ENCODE measurements around the gene FCF1.

DNA sequence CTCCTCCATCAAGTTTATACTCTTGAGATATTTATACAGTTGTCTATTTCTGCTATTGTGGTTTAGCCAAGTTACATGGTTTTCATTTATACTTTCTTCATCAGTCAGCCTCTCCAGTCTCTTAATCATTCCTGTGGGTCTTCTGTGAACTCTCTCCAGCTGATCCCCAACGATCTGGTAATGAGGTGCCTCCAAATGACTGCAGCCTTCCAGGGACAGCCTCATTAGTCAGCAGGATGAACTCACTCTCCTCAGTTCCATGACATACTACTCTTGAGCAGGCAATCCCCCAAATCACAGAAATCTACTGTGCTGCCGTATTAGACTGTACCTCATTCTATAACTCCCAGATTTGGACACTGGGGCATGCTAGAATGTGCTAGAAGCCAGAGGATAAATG is 15.4 kb upstream of the FCF1 start:
- TF ChIP-seq, protein P1, sequence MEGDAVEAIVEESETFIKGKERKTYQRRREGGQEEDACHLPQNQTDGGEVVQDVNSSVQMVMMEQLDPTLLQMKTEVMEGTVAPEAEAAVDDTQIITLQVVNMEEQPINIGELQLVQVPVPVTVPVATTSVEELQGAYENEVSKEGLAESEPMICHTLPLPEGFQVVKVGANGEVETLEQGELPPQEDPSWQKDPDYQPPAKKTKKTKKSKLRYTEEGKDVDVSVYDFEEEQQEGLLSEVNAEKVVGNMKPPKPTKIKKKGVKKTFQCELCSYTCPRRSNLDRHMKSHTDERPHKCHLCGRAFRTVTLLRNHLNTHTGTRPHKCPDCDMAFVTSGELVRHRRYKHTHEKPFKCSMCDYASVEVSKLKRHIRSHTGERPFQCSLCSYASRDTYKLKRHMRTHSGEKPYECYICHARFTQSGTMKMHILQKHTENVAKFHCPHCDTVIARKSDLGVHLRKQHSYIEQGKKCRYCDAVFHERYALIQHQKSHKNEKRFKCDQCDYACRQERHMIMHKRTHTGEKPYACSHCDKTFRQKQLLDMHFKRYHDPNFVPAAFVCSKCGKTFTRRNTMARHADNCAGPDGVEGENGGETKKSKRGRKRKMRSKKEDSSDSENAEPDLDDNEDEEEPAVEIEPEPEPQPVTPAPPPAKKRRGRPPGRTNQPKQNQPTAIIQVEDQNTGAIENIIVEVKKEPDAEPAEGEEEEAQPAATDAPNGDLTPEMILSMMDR (IDR thresholded peaks at IDR 0.05) = no peak
- TF ChIP-seq, protein P2, sequence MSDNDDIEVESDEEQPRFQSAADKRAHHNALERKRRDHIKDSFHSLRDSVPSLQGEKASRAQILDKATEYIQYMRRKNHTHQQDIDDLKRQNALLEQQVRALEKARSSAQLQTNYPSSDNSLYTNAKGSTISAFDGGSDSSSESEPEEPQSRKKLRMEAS (IDR thresholded peaks at IDR 0.05) = no peak
- no peak for TF ChIP-seq RNF2 (IDR thresholded peaks at IDR 0.05; ENCODE audit: borderline replicate concordance, low read depth)
- no peak for TF ChIP-seq JUN (IDR thresholded peaks at IDR 0.05)
- no peak for TF ChIP-seq JUNB (IDR thresholded peaks at IDR 0.05)
- TF ChIP-seq HDAC2 (IDR thresholded peaks at IDR 0.05) = no peak
- no peak for TF ChIP-seq FOSL2 (IDR thresholded peaks at IDR 0.05)
- no peak for TF ChIP-seq FOSL2 (CRISPR knock-in tag; IDR thresholded peaks at IDR 0.05)
- TF ChIP-seq RCOR1 (IDR thresholded peaks at IDR 0.05; ENCODE audit: low read depth, low read length) = no peak
- TF ChIP-seq, protein P3, sequence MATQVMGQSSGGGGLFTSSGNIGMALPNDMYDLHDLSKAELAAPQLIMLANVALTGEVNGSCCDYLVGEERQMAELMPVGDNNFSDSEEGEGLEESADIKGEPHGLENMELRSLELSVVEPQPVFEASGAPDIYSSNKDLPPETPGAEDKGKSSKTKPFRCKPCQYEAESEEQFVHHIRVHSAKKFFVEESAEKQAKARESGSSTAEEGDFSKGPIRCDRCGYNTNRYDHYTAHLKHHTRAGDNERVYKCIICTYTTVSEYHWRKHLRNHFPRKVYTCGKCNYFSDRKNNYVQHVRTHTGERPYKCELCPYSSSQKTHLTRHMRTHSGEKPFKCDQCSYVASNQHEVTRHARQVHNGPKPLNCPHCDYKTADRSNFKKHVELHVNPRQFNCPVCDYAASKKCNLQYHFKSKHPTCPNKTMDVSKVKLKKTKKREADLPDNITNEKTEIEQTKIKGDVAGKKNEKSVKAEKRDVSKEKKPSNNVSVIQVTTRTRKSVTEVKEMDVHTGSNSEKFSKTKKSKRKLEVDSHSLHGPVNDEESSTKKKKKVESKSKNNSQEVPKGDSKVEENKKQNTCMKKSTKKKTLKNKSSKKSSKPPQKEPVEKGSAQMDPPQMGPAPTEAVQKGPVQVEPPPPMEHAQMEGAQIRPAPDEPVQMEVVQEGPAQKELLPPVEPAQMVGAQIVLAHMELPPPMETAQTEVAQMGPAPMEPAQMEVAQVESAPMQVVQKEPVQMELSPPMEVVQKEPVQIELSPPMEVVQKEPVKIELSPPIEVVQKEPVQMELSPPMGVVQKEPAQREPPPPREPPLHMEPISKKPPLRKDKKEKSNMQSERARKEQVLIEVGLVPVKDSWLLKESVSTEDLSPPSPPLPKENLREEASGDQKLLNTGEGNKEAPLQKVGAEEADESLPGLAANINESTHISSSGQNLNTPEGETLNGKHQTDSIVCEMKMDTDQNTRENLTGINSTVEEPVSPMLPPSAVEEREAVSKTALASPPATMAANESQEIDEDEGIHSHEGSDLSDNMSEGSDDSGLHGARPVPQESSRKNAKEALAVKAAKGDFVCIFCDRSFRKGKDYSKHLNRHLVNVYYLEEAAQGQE (IDR thresholded peaks at IDR 0.05) = no peak
- TF ChIP-seq, protein P4, sequence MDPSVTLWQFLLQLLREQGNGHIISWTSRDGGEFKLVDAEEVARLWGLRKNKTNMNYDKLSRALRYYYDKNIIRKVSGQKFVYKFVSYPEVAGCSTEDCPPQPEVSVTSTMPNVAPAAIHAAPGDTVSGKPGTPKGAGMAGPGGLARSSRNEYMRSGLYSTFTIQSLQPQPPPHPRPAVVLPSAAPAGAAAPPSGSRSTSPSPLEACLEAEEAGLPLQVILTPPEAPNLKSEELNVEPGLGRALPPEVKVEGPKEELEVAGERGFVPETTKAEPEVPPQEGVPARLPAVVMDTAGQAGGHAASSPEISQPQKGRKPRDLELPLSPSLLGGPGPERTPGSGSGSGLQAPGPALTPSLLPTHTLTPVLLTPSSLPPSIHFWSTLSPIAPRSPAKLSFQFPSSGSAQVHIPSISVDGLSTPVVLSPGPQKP (IDR thresholded peaks at IDR 0.05; ENCODE audit: low read depth, low read length) = no peak
- TF ChIP-seq, protein P5, sequence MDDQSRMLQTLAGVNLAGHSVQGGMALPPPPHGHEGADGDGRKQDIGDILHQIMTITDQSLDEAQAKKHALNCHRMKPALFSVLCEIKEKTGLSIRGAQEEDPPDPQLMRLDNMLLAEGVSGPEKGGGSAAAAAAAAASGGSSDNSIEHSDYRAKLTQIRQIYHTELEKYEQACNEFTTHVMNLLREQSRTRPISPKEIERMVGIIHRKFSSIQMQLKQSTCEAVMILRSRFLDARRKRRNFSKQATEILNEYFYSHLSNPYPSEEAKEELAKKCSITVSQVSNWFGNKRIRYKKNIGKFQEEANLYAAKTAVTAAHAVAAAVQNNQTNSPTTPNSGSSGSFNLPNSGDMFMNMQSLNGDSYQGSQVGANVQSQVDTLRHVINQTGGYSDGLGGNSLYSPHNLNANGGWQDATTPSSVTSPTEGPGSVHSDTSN (IDR thresholded peaks at IDR 0.05) = no peak
- TF ChIP-seq CHD2 (IDR thresholded peaks at IDR 0.05; ENCODE audit: low read length, partially characterized antibody) = no peak
- no peak for TF ChIP-seq POLR2A (IDR thresholded peaks at IDR 0.05; ENCODE audit: low read length)
